ENCODE data around the gene AGPS.
"Not testable (repeated sequence)": the region's sequence is repeated elsewhere in the genome, so short reads cannot be mapped to it uniquely, and the experiment has no call there.

The AGPS gene

DNA sequence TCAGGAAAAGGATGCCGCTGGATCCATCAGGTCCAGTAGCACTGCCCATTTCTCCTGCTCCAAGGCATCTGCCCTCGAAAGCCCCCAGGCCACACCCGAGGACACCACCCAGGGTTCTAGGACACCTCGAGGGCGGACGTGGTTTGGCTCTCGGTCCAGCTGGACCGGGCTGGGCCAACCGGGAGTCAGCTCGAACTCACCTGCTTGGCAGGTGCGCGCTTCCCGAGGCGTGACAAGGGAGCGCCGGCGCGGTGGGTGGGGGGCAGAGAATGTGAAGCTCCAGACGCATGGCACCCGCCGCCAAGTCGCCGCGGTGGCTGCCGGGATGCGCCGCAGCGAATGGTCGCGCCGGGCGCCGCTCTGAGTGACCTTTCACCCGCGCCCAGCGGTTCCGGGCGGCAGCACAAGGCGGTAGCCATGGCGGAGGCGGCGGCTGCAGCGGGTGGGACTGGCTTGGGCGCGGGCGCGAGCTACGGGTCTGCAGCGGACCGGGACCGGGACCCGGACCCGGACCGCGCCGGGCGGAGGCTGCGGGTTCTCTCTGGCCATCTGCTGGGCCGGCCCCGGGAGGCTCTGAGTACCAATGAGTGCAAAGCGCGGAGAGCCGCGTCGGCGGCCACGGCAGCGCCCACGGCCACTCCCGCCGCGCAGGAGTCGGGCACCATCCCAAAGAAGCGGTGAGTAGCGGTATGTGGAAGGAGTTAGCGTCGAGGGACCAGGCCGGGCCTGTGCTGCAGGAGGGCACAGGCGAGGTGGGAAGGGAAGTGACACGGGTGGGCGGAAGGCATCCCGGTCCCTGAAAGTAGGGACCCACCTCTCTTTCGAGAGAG is at the start of gene AGPS:
Gene AGPS, plus strand, starts transcription at position 401 of the 830 bp plus-strand sequence. Its CDS starts 17 bp downstream, at position 418.
- DNase-seq, result peak; percentile 70

DNA sequence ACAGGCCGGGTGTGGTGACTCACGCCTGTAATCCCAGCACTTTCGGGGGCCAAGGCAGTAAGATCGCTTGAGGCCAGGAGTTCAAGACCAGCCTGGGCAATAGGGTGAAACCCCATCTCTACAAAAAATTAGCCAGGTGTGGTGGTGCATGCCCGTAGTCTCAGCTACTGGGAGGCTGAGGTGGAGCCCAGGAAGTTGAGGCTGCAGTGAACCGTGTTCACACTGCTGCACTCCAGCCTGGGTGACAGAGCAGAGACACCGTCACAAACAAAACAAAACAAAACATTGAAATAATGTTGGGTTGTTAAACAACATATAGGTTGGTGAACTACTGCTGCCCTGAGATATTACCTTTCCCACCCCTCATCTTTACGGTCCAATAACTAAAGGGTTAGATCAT is 48.8 kb upstream of the AGPS start:
- DNase-seq, result no peak

DNA sequence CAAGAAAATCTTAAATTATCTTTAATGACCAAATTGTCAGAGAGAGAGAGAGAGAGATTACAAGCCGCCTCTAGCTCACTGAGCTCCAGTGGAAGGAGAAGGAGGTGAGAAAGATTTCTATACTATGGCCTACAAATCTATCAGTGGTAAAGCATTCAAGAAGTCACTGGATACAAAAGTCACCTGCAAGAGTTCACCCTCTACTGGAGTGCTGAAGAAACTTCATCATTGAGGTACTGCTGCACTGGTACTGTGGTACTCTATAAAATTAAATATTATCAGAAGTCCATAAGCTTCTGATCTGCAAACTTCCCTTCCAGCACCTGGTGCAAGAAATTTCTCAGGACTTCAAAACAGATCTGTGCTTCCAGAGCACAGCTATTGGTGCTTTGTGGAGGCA is 48.3 kb upstream of the AGPS start:
- DNase-seq, result no peak

DNA sequence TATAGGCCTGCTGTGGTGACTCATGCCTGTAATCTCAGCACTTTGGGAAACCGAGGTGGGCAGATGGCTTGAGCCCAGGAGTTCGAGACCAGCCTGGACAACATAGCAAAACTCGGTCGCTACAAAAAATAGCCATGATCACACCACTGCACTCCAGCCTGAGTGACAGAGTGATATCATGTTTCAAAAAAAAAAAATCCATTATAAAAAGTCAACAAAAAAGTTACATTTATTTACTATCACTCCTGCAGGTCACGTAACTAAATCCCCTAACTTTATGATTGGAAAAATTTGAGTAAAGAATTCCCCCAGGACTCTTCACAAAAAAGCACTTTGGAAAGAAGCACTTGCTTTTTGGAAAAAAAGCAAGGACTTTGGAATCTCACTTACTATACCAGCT is 46.4 kb upstream of the AGPS start:
- no peak for DNase-seq

DNA sequence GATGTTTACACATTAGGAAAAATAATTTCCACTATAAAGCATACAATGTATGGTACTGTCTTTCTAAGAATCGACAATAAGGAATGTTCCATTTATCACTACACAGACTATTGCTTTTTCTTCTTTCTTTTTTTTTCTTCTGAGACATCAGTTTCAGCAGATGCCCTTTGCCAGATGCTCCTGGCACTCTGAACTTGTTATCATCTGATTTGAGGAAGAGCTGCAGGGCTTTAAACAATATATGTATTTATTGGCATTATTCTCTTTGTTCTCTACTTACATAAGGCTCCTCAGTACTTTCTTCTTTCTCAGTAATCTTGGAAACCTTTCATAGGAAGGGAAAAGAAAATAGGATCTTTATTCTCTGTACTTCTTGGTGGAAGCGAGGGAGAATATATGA is 45.0 kb upstream of the AGPS start:
- DNase-seq, result no peak

DNA sequence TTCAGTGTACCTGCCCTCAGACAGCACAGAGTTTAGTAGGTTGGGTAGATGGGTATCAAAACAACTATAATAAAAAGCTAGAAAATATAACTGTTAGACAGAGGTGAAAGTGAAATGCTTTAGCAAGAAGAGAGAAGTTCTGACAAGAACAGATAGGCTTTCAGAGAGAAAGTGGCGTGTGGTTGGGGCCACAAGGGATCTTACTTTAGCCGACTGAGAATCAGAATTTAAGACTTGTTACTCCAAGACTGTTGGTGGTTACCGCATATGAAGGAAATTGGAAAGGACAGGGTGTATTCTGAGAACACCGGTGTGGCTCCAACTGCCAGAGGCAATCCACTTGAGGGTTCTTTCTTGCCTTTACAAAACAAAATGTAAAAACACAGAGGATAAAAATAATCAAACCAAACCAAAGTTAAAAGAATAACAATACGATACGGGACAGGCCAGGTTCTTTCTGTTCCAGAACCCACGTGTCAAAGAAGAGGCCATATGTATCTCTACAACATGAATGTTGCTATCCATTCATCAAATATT is 44.4 kb upstream of the AGPS start:
- no peak for DNase-seq

GRCh38 chr2:177348733-177349693 is 43.6 kb upstream of the AGPS start:
- DNase-seq, result no peak

GRCh38 chr2:177350624-177351023 is 41.9 kb upstream of the AGPS start:
- not testable (repeated sequence) for DNase-seq

DNA sequence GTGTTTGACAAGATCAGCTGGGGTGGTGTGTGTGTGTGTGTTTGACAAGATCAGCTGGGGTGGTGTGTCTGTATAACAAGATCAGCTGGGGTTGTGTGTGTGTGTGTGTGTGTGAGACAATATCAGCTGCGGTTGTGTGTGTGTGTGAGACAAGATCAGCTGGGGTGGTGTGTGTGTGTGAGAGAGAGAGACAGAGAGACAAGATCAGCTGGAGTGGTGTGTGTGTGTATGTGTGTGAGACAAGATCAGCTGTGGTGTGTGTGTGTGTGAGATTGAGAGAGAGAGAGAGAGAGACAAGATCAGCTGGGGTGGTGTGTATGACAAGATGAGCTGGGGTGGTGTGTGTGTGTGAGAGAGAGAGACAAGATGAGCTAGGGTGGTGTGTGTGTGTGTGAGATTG is 41.5 kb upstream of the AGPS start:
- not testable (repeated sequence) for DNase-seq

GRCh38 chr2:177352441-177353186 is 40.0 kb upstream of the AGPS start:
- DNase-seq, result no peak

- DNase-seq, result no peak
Observed at GRCh38 chr2:177353187-177353478, 39.4 kb upstream of the AGPS start.

DNA sequence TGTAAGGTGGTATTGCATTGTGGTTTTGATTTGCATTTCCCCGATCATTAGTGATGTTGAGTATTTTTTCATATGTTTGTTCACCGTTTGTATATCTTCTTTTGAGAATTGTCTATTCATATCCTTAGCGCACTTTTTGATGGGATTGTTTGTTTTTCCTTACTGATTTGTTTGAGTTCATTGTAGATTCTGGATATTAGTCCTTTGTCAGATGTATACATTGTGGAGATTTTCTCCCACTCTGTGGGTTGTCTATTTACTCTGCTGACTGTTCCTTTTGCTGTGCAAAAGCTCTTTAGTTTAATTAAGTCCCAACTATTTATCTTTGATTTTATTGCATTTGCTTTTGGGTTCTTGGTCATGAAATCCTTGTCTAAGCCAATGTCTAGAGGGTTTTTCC is 38.0 kb upstream of the AGPS start:
- DNase-seq, result not testable (repeated sequence)

- DNase-seq, result no peak
Observed at GRCh38 chr2:177355874-177356273, 36.7 kb upstream of the AGPS start.

DNA sequence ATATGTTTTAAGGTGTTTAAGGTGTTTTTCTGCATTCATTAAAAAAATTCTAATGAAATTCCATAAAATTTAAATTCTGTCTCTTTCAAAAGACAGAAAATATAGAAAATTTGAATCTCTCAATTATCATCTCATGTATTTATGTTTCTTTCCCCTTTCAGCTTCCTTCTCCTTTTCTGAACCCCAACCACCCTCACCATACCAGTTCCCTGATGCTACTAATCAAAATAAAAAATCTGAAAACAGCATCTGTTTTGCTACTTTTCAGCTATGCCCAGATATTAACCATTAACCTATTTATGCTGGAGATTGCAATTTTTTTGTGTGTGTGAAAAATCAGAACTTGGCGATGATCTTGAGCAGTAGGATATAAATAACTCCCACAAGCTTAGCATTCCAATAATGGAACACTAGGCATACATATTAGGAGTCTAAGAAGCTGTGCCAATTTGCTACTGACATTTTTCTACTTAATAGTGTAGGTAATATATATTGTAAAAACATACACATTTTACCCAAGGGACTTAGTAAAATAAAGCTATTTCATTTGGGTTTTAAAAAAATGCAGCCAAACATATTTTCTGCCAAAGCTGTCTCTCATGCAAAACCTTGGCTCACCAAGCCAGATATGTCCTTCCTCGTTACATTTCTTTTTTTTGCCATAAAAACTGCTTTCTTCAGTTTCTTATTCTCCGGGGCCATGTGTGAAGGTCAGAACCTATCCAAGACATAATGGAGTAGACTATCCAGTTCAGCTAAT is 32.6 kb upstream of the AGPS start:
- DNase-seq, result no peak

- no peak for DNase-seq
Observed at GRCh38 chr2:177362499-177362898, 30.1 kb upstream of the AGPS start.

- no peak for DNase-seq
Observed at GRCh38 chr2:177363332-177363731, 29.2 kb upstream of the AGPS start.

- not testable (repeated sequence) for DNase-seq
Observed at GRCh38 chr2:177365764-177366163, 26.8 kb upstream of the AGPS start.

GRCh38 chr2:177368023-177368422 is 24.6 kb upstream of the AGPS start:
- not testable (repeated sequence) for DNase-seq

- DNase-seq, result no peak
Observed at GRCh38 chr2:177379354-177379753, 13.2 kb upstream of the AGPS start.

GRCh38 chr2:177380181-177380580 is 12.4 kb upstream of the AGPS start:
- no peak for DNase-seq

- no peak for DNase-seq
Observed at GRCh38 chr2:177383935-177384334, 8.6 kb upstream of the AGPS start.

DNA sequence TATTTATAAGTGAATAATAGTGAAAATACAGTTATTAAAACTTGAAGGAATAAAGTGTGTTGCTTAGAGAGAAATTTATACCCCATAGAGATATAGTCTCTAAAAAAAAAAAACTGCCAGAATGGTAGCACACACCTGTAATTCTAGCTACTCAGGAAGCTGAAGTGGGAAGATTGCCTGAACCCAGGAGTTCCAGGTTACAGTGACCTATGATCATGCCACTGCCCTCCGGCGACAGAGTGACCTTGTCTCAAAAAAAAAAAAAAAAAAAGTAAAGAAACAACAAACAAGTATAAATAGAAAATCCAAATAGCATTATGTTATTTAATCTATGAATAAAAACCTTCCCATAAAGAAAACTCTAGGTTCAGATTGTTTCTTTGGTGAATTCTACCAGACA is 7.4 kb upstream of the AGPS start:
- DNase-seq, result no peak
